NCI-H2081 (cell line): ENCODE results near the gene LONP2.
"Not testable (repeated sequence)": the region's sequence is repeated elsewhere in the genome, so short reads cannot be mapped to it uniquely, and the experiment has no call there.

Experiments used
- DNase-seq, 2 experiments: peaks; one replicate each; lab custom pipeline; 2025; lab: John Stamatoyannopoulos, UW

Gene LONP2

DNA sequence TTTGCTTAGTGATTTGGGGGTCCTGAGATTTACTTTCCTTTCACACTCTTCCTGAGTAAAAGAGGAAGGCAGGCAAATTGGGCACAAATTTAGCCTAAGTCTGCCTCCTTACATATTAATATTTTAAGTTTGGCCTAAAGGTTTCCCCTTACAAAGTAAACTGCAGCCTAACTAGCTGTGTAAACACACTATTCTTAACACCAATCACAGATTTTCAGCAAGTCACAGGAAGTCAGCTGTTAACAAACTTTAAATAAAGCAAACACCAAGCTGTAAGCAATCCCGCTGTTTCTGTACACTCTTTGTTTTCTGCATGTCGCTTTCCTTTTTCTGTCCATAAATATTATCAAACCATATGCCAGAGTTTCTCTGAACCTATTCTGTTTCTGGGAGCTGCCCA lies 48.4 kb downstream of the LONP2 start:
- peak in 1 of 2 experiments; percentile 10 for DNase-seq

DNA sequence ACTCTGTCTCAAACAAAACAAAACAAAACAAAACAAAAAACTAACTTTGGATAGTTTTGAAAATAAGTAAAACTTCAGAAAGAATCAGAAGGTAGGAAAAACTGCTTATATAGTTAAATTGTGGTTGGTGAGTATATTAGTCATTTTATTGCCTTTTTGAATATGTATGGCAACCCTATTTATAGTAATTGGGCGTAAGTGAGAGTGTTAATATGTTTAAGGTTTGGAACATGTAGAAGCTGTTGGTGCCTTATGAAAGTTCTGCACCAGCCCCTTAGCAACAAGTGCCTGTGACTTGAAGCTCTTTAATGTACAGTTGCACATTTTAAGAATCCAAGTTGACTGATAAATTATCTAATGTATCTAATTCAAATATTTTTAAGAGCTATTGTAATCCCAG lies 50.6 kb downstream of the LONP2 start:
- DNase-seq = no peak

DNA sequence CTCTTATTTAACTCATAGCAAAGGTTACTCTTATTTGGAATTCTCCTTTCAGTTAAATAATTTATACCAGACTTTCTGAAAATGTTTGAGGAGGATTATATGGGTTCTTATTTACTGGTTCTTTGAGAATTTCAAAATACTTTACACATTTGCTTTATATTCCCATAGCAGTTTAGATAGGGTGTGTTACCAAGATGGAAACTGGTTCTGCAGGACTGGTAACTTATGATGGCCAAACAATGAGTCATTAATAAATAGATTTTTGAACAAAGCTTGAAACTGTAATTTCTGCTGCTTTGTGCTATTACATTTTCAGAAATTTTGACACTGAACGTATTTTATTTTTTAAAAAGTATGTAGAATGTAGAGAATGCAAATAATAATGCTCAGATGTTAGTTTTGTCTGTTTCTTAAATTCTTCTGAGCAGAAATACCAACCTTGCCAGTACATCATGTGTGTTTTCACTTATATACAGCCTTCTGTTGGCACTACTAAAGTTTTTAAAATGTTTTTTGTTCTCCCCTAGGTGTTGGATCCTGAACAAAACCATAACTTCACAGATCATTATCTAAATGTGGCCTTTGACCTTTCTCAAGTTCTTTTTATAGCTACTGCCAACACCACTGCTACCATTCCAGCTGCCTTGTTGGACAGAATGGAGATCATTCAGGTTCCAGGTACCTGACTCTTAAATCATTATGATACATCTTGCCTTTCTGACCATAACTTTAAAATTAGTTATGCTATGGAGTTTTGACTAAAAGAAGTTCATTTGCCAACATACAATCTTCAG lies 51.6 kb downstream of the LONP2 start:
- DNase-seq = no peak

DNA sequence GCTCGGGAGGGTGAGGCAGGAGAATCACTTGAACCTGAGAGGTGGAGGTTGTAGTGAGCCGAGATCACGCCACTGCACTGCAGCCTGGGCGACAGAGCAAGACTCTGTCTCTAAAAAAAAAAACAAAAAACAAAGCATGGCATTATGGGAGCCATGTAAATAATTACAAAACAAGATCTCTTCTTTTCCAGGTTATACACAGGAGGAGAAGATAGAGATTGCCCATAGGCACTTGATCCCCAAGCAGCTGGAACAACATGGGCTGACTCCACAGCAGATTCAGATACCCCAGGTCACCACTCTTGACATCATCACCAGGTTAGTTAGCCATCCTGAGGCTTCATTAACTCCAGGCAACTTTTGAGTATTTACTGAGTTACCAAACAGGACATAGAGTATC lies 55.4 kb downstream of the LONP2 start:
- no peak for DNase-seq

DNA sequence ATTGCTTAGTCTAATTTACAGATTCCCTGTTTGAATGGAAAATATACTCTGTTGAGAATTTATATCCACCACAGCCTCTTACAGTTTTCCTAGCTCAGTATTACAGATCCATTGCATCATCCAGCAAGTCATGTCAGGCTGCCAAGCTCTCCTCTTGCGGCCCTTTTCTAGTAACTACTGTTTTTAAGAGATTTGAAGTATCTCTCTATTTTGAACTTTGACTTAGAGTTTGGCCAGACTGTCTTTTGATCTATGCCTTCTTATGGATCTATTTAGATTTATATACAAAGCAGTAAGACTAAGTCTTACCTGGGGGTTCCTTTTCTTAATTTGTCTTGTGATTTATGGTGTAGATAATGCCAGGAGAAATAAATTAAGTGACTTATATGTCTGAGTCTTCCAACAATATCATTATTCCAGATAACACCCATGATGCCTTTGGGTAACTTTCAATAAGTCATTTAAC lies 56.3 kb downstream of the LONP2 start:
- DNase-seq = no peak

DNA sequence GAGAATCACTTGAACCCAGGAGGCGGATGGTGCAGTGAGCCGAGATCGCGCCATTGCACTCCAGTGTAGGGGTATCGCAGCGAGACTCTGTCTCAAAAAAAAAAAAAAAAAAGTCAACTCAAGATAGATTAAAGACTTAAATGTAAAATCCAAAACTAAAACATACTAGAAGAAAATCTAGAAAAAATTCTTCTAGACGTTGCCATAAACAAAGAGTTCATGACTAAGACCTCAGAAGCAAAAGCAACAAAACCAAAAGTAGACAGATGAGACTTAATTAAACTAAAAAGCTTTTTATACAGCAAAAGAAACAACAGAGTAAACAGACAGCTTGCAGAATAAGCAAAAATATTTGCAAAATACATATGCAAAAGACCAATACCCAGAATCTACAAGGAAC lies 64.4 kb downstream of the LONP2 start:
- DNase-seq = no peak

DNA sequence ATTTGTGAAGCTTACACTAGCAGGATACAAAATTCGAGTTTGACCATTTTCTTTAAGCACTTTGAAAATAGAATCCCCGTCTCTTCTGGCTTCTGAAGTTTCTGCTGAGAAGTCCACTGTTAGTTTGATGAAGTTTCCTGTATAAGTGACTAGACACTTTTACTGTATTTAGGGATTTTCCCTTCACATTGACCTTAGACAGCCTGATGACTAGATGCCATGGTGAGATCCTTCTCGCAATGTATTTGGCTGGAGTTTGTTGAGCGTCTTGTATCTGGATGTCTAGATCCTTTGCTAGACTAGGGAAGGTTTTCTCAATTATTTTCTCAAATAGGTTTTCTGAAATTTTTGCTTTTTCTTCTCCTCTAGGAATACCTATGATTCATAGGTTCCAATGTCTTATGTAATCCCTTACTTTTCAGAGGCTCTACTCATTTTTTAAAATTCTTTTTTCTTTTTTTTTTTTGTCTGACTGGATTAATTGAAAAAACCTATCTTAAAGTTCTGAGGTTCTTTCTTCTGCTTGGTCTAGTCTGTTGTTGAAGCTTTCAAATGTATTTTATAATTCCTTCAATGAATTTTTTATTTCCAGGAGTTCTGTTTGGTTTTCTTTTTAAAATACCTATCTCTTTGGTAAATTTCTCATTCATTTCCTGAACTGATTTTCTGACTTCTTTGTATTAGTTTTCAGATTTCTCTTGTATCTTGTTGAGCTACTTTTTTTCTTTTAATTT lies 67.0 kb downstream of the LONP2 start:
- DNase-seq = no peak

DNA sequence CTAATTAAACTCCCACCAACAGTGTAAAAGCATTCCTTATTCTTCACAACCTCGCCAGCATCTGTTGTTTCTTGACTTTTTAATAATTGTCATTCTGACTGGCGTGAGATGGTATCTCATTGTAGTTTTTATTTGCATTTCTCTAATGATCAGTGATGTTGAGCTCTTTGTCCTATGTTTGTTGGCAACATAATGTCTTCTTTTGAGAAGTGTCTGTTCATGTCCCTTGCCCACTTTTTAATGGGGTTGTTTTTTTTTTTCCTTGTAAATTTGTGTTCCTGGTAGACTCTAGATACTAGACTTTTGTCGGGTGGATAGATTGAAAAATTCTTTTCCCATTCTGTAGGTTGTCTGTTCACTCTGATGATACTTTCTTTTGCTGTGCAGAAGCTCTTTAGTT lies 69.8 kb downstream of the LONP2 start:
- not testable (repeated sequence) for DNase-seq

DNA sequence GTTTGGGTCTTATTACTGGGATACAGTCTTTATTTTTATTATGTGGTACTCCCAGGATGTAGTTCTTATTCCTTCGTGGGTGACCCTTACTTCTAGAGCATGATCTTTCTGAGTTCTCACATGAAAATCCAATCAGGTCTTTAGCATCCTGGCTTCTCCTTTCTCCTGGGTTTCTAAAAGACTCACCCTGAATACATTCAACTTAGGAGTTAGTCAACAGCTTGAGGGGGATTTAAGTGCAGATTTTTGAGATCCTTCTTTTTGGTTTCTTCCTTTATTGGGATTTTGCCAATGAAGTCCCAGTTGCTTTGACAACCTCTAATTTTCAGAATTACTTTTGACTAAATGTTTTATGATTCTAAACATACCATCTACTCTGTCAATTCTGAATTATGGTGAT lies 72.9 kb downstream of the LONP2 start:
- DNase-seq = no peak

DNA sequence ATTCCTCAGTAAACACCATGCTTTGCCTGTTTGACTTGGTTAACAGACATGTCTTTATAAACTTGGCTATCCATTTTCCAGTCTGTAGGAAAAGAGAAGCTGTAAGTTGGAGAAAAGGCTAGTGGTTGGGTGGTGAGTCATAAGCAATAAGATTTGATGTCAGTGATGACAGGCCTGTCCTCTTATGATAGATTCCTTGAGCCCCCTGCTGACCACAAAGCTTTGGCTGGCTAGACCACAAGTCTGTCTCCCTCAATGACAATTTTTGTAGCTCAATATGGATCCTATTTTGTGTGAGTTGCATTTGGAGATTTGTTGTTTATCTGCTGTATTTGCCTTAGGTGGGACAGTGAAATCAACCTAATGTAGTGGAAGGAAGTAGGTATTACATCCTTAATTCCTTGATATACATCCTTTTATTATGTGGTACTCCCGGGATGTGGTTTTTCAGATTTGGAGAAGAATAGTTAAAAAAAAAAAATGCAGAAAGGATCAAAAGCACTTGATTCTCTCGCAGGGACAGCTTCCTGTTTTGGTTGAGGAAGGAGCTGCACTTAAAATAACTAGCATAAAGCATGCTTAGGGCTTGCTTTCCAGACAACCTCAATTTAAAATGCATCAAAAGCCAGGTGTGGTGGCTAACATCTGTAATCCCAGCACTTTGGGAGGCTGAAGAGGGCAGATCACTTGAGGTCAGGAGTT lies 73.7 kb downstream of the LONP2 start:
- DNase-seq = no peak

DNA sequence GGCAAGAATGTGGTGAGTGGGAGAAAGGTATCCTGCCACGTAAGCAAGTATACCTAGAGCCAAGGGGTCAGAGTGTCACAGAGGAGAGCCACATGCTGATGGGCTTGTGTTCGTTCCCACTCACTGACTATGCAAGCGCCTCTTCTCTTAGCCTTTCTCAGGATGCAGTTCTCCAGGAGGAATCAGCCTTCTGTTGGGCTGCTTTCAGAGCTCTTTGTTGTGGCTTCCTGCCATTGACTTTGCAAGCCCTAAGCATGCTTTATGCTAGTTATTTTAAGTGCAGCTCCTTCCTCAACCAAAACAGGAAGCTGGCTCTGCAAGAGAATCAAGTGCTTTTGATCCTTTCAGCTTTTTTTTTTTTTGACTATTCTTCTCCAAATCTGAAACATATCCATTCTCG lies 74.5 kb downstream of the LONP2 start:
- DNase-seq = no peak

DNA sequence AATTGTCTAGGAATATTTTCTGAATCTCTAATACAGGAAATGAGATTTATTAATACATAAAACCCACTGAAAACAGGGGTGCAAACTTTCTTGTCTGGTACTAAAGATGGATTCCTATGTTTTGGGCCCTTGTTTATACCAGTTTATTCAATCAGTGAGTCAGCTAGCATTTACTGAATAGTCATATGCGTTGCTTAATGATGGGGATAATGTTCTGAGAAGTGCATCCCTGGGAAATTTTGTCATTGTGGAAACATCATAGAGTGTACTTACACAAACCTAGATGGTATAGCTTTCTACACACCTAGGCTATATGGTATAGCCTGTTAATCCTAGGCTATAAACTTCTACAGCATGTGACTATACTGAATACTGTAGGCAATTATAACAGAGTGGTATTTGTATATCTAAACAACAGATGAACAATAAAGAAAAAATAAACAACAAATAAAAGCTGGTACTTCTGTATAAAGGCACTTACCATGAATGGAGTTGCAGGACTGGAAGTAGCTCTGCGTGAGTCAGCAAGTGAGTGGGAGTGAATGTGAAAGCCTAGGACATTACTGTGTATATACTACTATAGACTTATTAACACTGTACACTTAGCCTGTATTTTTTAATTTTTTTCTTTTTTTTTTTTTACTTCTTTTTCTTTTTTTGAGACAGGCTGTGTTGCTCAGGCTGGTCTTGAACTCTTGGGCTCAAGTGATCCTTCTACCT lies 77.4 kb downstream of the LONP2 start:
- no peak for DNase-seq

DNA sequence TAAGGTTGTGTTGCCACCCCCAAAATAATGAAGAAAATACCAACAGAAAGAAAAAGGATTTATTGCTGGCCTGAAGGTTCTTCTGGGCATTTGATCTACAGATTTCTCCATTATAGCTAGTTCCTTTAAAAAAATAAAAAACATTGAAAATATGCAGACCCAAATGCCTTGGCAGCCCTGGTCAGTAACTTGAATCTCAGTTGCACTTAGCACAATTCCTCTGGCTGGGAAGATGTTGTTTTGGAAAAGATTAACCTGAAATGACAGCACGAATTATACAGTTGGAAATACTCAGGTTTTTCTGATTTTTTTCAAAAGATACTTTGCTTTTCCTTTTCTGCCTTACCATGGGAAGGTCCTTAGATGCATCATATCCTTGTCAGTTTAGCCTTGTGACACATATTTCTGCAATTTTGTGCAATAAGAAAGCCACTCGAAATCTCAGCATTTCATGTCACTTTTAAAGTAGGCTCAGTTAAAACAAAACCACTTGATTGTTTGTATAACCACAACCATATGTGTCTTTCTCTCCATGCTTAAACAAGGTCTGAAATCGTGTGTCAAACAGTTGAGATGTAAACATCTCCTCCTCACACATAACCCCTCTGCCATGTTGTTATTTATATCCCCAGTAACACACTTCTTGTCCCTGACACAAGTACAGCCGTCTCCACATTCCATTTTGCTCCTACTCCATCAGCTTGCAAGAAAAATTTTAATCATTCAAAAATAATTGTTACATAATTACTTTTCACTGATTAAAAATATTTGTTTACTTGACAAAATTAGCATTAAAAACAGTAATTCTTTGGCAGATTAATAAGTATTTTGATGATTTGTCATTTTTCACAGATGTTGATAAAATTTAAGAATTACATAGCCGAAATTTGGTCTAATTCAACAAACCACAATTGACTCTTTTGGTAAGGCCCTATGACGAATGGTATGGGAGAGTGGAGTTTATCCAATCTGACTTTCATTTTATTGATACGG lies 80.0 kb downstream of the LONP2 start:
- DNase-seq = no peak

DNA sequence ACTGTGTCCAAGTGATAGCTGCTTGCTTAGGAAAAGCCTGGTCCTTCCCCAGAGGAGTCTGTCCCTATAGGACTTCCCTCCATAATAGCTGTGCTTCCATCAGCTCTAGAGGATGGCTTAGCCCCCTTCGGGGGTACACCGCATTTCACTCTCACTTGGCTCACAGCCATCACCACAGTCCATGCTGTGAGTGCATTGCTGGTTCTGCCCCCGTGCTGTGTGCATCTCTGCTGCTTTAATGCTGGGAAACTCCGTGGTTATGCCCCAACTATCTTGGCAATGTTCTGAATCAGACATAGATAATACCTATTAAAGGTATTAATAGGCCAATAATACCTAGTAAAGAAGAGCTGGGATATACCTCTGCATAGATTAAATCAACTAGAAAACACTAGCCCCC lies 82.8 kb downstream of the LONP2 start:
- no peak for DNase-seq

DNA sequence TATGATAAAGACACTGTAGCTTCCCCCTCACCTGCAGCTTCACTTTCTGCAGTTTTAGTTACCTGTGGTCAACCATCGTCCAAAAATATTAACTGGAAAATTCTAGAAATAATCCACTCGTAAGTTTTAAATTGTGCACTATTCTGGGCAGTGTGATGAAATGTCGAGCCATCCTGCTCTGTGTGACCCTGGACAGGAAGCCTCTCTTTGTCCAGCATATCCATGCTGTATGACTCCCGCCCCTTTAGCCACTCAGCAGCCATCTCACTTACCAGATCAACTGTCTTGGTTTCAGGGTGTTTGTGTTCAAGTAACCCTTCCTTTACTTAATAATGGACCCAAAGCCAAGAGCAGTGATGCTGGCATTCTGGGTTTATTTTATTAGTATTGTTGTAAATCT lies 85.0 kb downstream of the LONP2 start:
- no peak for DNase-seq

DNA sequence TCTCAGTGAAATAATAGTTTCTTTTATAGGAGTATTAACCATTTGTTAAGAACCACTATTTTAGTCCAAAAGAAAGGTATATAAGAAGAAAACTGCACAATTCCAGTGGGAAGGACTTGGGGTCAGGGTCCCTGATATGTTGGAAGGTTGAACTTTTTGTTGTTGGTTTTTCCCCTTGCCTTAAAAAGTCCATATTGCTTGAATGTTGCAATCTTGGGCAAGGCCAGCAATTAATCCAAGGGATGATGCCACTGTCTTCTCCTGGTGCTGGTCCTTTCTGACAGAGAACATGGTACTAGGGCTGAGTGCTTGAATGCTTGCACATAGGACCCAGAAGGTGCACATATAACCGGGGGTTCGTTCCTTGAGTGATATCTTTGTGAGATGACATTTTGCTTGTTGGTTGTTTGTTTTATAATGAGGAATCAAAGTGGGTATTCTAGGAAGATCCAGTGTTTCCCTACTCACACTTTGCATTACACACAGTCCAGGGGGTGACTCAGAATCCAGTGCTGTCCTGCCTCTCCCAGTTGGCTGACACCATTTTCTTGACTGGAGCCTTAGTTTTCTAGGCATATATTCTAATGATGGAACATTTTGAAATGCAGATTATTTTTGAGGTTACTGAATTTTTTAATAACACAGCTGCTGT lies 86.2 kb downstream of the LONP2 start:
- DNase-seq = no peak

DNA sequence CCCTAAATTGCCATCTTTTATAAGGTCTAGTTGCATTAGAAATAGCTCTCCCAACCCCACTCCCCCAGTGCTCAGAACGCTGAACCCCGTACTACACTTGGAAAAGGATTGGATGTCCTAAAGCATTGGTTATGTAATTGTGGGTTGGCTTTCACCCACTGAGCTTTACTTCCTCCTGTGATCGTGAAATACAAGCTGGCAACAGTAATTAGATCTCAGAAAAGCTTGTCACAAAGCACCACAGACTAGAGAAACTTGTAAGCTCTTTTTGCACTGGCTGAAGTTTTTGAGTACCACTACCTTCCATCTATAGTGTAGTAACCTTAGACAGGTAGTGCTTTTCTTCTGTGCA lies 86.7 kb downstream of the LONP2 start:
- DNase-seq = no peak

DNA sequence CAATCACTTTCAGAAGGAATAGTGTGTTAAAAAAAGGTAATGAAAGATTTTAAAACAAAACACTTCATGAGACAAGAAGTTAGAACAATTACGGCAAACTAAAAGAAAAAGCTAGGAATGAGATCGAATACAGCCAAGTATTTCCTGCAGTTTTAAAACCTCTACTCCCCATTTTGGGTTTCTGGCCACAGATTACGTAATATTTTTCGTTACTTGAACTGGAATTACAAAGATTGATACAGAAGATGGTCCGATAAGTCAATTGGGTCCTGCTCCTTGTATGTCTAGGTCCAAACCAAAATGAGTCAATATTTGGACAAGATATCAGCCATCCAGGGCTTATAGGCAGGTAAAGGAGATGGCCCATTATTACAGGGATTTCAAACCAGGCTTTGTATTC lies 88.9 kb downstream of the LONP2 start:
- DNase-seq = no peak

DNA sequence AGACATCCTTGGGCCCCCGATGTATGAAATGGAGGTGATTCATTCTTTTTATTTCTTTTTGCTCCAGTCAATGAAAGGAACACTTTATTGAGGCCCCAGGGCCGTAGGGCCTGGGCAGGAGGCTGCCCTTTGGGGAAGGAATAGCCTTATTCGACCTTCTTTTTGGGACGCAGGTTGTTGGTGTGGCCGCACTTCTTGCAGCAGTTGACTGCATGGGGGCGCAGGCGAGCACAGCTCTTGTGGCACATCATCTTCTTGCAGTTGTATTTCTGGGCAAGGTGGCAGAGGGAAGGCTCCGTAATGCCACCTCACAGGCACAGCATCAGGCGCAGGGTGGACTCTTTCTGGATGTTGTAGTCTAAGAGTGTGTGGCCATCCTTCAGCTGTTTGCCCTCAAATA lies 90.2 kb downstream of the LONP2 start:
- no peak for DNase-seq

DNA sequence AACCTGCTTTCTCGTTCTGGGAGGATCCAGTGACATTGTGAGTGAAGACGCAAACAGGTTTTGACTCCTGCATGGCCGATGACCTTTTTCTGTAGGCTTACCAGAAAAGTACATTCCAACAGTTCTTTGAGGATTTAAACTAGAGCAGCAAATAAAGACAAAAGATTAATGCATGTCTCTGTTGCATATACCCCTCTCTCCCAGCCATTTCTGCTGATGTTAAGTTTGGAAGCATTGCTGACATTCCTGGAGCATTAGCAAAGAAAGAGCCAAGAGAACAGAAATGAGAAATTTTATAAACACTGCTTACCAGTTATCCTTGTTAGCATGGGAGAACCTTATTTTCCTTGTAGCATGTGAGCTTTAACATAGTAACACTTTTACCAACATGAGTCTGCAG lies 91.9 kb downstream of the LONP2 start:
- no peak for DNase-seq

DNA sequence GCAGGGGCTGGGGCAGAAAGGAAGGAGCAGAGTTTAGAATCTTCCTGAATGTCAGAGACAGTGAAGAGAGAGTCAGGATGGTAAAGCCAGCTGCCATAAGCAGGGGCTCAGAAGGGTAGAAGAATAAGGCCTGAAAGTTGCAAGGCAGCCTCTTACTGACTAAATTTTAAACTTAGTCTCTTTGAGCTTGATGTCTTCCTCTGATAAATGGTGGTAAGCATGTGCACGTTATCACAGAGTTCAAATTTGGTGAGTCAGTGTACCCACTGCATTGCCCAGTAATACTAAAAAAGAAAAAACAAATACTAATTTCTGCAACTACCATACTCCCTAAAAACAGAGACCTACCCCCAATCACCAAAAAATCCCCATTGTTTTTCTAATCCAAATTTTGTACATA lies 96.0 kb downstream of the LONP2 start:
- DNase-seq = no peak
